Heart left ventricle (tissue), 16 donors: ENCODE data around the gene MYO18B. TPM values are rescaled to one million over a fixed set of nuclear protein-coding genes. Genes with fewer than 3 reads are reported as not detected.
A peak's percentile ranks its signal among the peaks of the same experiment; 100 is the strongest.

Experiments used
- ATAC-seq, 4 donors: fragments of 200-7000 bp; cut with Tn5 transposase; one replicate each; pipeline ENCODE4 v1.9.1; 2020 to 2022; ENCODE audit warnings: moderate library complexity in 4 of 4, mild to moderate bottlenecking in 3 of 4, moderate number of reproducible peaks in 1 of 4
- DNase-seq, 5 donors: peaks; one replicate each; pipeline ENCODE4 v3.0.0-alpha.2; 2020
- H3K27ac ChIP-seq, 12 donors: fragments of 200-600 bp; sonication (generic) in 4 of 12; one replicate each; pipeline versions ENCODE4 v1.5.0 to v1.8.0; 2016 to 2022; ENCODE audit warnings: mild to moderate bottlenecking in 2 of 12
- H3K27me3 ChIP-seq, 9 donors: fragments of 200-600 bp; sonication (generic) in 2 of 9; one replicate each; pipeline versions ENCODE4 v1.5.1 to v1.8.0; 2016 to 2022; ENCODE audit warnings: mild to moderate bottlenecking in 3 of 9
- H3K36me3 ChIP-seq, 9 donors: fragments of 200-600 bp; sonication (generic) in 2 of 9; one replicate each; pipeline versions ENCODE4 v1.5.0 to v1.8.0; 2018 to 2022; ENCODE audit warnings: mild to moderate bottlenecking in 2 of 9
- H3K4me1 ChIP-seq, 12 donors: fragments of 200-600 bp; sonication (generic) in 4 of 12; one replicate each; pipeline versions ENCODE4 v1.5.0 to v1.8.0; 2016 to 2022; ENCODE audit warnings: mild to moderate bottlenecking in 3 of 12
- H3K4me3 ChIP-seq, 12 donors: fragments of 200-600 bp; sonication (generic) in 4 of 12; one replicate each; pipeline versions ENCODE4 v1.5.0 to v1.8.0; 2017 to 2022; ENCODE audit warnings: mild to moderate bottlenecking in 9 of 12, moderate library complexity in 4 of 12
- H3K9me3 ChIP-seq, 12 donors: fragments of 200-600 bp; sonication (generic) in 4 of 12; one replicate each; pipeline versions ENCODE4 v1.5.0 to v1.8.0; 2016 to 2022; ENCODE audit warnings: mild to moderate bottlenecking in 1 of 12
- POLR2A ChIP-seq, 2 donors: fragments of 450-650 bp; IDR thresholded peaks; one replicate each; pipeline ENCODE4 v1.6.1; 2017; ENCODE audit warnings: antibody characterized with exemption in 2 of 2, mild to moderate bottlenecking in 2 of 2, moderate library complexity in 2 of 2
- WGBS, 4 donors: extraction: QIAGEN DNeasy Blood & Tissue Kit in 2 of 4; methylation state at CpG; one replicate each; pipeline versions ENCODE4 v1.1.5 to v1.1.7; 2013 to 2018; 5-methylcytosine and 5-hydroxymethylcytosine counted together
- intact Hi-C, 10 donors: fragments of 100-400 bp; cut with DNase I; formaldehyde crosslinking; loops; one replicate each; pipeline versions ENCODE4 v1.11.1 to v1.14.2; 2022
- polyA plus RNA-seq, 2 donors: library from polyadenylated mRNA; stranded (reverse); fragments of 200-250 nt; gene quantifications; one replicate each; pipeline ENCODE4 v1.2.3, GENCODE V29; 2013
- total RNA-seq, 9 donors: library from RNA; depleted of rRNA in 2 of 9; stranded (reverse); fragments of >200 nt in 2 of 9; fragmentation: NEBNext Ultra II Directional in 3 of 9; extraction: Animal tissue kit (Norgen Biotek cat#: 25700) in 3 of 9; gene quantifications; one replicate each; pipeline versions ENCODE4 v1.1.0 to v1.2.4, GENCODE V29; 2016 to 2023
- TF ChIP-seq, protein P1 (sequence below), 12 donors: fragments of 200-600 bp; sonication (generic) in 4 of 12; IDR thresholded peaks; one replicate each; pipeline versions ENCODE4 v1.5.0 to v1.8.0; 2018 to 2022; ENCODE audit warnings: antibody characterized with exemption in 12 of 12, mild to moderate bottlenecking in 5 of 12
- donor health status: ischemic (EF 13 %, LVEDD 7.1; RV severe dilation, severe dysfunction).
- donor health status: healthy with polysubstance abuse.
- donor health status: DM: no; HTN: yes; CAD: no.
- donor health status: DM: no; HTN: no; CAD: no.
- donor health status: ischemic (EF 25% LVEDD 6.9; RV normal size, moderate dysfunction).
- donor health status: ischemic (EF 25% LVEDD 5.7; RV mildly dilated, moderate dysfunction).
- donor health status: healthy.
- donor health status: DM: yes; HTN: yes; CAD: no.
- donor health status: ischemic (EF 35%, LVEDD 5.7; RV mildly dilated, moderate dysfunction).
- donor health status: nonischemic (EF 11% LVEDD 7.7; RV severe dilation, severe dysfunction).
- donor health status: DM: yes; HTN: yes; CAD: no.
- donor health status: PGD.
- donor health status: ischemic (EF 29% LVEDD 5.4; RV normal size, mild dysfunction).
- donor health status: nonischemic (EF 23%, LVEDD 6.1; RV moderate dilation, normal function).

Gene MYO18B
- total and polyA plus RNA-seq, 11 donors = 140 to 301 (median 193) TPM

DNA sequence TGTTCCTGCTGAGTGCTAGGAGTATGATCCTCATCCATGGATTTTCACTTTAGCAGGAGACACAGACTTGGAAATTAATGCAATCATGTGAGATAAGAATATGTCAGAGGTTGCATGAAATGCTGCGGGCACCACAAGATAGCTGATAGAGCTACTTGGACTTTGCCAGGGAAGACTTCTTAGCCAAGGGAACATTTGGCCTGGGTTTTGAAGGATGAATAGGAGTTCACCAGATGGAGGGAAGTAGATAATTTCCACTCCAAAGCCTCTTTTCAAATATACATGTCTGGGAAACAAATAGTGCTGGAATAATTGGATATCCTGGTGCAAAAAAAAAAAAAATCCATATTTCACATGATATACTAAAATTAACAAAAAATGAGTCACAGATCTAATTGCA lies 44.2 kb downstream of the MYO18B start:
- no peak for DNase-seq
- intact Hi-C loops = loop anchor here in 1 of 10 donors (10.0 kb wide), 1 partner anchor 551 kb away; no protein-coding TSS in a partner anchor

DNA sequence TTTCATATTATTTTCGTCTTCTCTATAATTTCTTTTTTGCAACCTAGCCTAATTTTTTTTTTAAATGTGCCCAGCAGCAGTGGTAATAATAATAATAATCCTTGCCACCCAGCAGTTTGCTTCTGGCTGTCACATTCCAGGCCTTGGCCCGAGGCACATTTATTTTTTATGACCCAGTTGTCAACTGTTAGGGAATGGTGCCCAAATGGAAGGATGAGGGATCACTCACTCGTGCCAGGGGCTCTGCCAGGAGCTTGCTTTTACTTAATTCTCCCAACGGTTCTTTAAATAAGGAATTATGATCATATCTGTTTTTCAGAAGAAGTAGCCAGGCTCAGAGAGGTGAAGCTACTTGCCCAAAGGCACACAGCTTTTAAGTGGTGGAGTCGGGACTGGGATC lies 49.6 kb downstream of the MYO18B start:
- Histone ChIP-seq H3K27ac (peak overlapping the region in 1 of 12 donors; percentile 3), H3K4me1 (peaks cover 0 to 6% (median 0%) of the 10 kb centered on the region in 12 donors), H3K27me3 (no peaks in the 10 kb centered on the region), H3K9me3 (no peaks in the 10 kb centered on the region), H3K4me3 (no peak overlapping the region), H3K36me3 (peaks cover 0 to 41% (median 0%) of the 10 kb centered on the region in 9 donors)
- DNase-seq = no peak
- peak in 1 of 4 donors; percentile 16 for ATAC-seq
- WGBS, 4 donors = 44 to 55% (median 51%) methylated on average over 5 of the region's 5 CpGs
- TF ChIP-seq POLR2A (IDR thresholded peaks at IDR 0.05) = no peak
- TF ChIP-seq, protein P1, sequence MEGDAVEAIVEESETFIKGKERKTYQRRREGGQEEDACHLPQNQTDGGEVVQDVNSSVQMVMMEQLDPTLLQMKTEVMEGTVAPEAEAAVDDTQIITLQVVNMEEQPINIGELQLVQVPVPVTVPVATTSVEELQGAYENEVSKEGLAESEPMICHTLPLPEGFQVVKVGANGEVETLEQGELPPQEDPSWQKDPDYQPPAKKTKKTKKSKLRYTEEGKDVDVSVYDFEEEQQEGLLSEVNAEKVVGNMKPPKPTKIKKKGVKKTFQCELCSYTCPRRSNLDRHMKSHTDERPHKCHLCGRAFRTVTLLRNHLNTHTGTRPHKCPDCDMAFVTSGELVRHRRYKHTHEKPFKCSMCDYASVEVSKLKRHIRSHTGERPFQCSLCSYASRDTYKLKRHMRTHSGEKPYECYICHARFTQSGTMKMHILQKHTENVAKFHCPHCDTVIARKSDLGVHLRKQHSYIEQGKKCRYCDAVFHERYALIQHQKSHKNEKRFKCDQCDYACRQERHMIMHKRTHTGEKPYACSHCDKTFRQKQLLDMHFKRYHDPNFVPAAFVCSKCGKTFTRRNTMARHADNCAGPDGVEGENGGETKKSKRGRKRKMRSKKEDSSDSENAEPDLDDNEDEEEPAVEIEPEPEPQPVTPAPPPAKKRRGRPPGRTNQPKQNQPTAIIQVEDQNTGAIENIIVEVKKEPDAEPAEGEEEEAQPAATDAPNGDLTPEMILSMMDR (IDR thresholded peaks at IDR 0.05) = no peak
- intact Hi-C loops = no loop called here

More for the DNA sequence above, 44.2 kb downstream of the MYO18B start:
- Histone ChIP-seq H3K4me3 (no peak overlapping the region), H3K27me3 (no peaks in the 10 kb centered on the region), H3K27ac (no peak overlapping the region), H3K4me1 (no peaks in the 10 kb centered on the region), H3K36me3 (peaks cover 0 to 71% (median 29%) of the 10 kb centered on the region in 9 donors), H3K9me3 (no peaks in the 10 kb centered on the region)
- TF ChIP-seq, protein P1 (IDR thresholded peaks at IDR 0.05) = no peak
- ATAC-seq = no peak
- WGBS, 4 donors = 90 to 98% (median 97%) methylated on average over 1 of the region's 1 CpG

DNA sequence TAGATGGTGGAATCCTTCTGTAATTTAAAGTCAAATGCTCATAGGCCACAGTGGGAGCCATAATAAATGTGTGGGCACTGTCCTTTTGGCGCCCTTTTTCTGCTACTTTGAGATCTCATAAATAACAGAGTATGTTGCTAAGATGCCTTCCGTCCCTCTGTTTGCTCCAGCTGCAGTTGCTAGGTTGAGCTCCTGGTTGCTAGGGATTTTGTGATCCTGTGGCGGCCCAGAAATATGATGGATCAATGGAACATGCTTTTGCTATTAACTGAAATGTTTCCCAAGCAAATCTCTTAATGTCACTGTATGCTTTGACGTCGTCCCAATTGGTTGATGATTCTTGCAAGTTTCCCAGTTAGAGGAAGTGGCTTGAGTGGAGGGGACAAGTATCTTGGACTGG lies 53.5 kb downstream of the MYO18B start:
- Histone ChIP-seq H3K36me3 (peaks cover 0 to 52% (median 0%) of the 10 kb centered on the region in 9 donors), H3K9me3 (no peaks in the 10 kb centered on the region), H3K4me1 (peaks cover 0 to 6% (median 0%) of the 10 kb centered on the region in 12 donors), H3K4me3 (no peak overlapping the region), H3K27me3 (no peaks in the 10 kb centered on the region), H3K27ac (no peak overlapping the region)
- intact Hi-C loops = no loop called here
- DNase-seq = no peak
- WGBS, 4 donors = 65 to 80% (median 75%) methylated on average over 5 of the region's 5 CpGs
- no peak for ATAC-seq
- TF ChIP-seq POLR2A (IDR thresholded peaks at IDR 0.05) = no peak
- TF ChIP-seq, protein P1 (IDR thresholded peaks at IDR 0.05) = no peak

DNA sequence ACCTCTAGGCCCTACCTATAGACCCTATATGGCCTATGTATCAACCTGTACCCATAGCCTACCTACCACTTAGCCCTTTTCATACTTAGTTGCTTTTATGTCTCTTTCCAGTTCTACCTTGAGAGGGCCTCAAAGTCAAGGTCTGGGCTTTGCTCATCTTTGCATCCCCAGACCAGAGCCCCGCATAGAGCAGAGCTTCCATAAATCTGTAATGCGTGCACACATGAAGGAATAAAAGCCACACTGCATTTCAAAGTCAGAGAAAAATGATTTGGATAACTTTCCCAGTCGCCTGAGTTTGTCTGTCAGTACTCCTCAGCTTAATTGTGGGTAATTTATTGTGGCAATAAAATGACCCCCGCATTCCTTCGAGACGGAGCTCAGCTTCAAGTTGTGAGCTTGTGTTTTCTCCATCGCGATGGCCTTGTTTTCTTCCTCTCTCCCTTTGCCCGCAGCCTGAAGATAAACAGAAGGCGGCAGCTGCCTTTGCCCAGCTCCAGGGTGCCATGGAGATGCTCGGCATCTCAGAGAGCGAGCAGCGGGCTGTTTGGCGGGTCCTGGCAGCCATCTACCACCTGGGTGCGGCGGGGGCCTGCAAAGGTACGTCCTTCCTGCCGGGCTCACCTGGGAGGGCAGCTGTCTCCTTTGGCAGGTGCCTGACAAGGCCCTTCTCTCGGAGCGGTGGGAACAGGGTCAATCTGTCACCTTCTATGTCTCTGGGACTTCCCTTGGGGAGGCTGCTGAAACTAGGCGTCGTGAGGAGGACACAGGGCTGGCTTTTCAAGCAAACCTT lies 55.7 kb downstream of the MYO18B start:
- DNase-seq (no peak), ATAC-seq (no peak)
- Histone ChIP-seq H3K27ac (no peak overlapping the region), H3K4me3 (no peak overlapping the region), H3K4me1 (no peaks in the 10 kb centered on the region), H3K27me3 (no peaks in the 10 kb centered on the region), H3K36me3 (peaks cover 0 to 64% (median 0%) of the 10 kb centered on the region in 9 donors), H3K9me3 (no peaks in the 10 kb centered on the region)
- no peak for TF ChIP-seq POLR2A (IDR thresholded peaks at IDR 0.05)
- TF ChIP-seq, protein P1 (IDR thresholded peaks at IDR 0.05) = no peak
- 76 to 81% (median 80%) methylated on average over 22 of the region's 22 CpGs for WGBS, 4 donors
- intact Hi-C loops = no loop called here
